ENCODE measurements around the gene ZNF454.

ZNF454 gene

GRCh38 chr5:178993236-178993765 is 52.3 kb downstream of the ZNF454 start:
- DNase-seq (ENCODE audit: low spot score): no peak

- no peak for DNase-seq (ENCODE audit: low spot score)
Measured at GRCh38 chr5:178993955-178994579, 53.1 kb downstream of the ZNF454 start.

- no peak for DNase-seq (ENCODE audit: low spot score)
Measured at GRCh38 chr5:178994580-178995340, 53.8 kb downstream of the ZNF454 start, which contains the start of gene GRM6. GRM6 (minus strand) TSS chr5:178995320; CDS start chr5:178994944, 376 bp downstream.

GRCh38 chr5:178995341-178995690 is 54.3 kb downstream of the ZNF454 start:
- DNase-seq (ENCODE audit: low spot score): no peak

- DNase-seq (ENCODE audit: low spot score): no peak
Measured at GRCh38 chr5:178996156-178996555, 55.2 kb downstream of the ZNF454 start.

- DNase-seq (ENCODE audit: low spot score): no peak
Measured at GRCh38 chr5:178997191-178997590, 56.2 kb downstream of the ZNF454 start.

- no peak for DNase-seq (ENCODE audit: low spot score)
Measured at GRCh38 chr5:178998441-178998840, 57.4 kb downstream of the ZNF454 start.

- no peak for DNase-seq (ENCODE audit: low spot score)
Measured at GRCh38 chr5:179006564-179006963, 65.6 kb downstream of the ZNF454 start.

GRCh38 chr5:179008667-179009066 is 67.7 kb downstream of the ZNF454 start:
- no peak for DNase-seq (ENCODE audit: low spot score)

All from HuH-7.5 (cell line).